H9 (cell line): ENCODE data around the gene SLC22A3. TPM values are rescaled to one million over a fixed set of nuclear protein-coding genes. Genes with fewer than 3 reads are reported as not detected.

ENCODE experiments used
- DNase-seq: peaks from one replicate; pipeline ENCODE4 v3.0.0-alpha.2; 2017
- H2AFZ ChIP-seq: one replicate; pipeline ENCODE4 v1.6.1; 2013; ENCODE audit warnings: mild to moderate bottlenecking, low read length, control low read depth, moderate library complexity
- H2AK5ac ChIP-seq: 2 replicates; pipeline ENCODE4 v1.6.1; 2013; ENCODE audit warnings: low read length, control low read depth, mixed read lengths; ENCODE audit not compliant: insufficient read length
- H2BK120ac ChIP-seq: one replicate; pipeline ENCODE4 v1.6.1; 2013; ENCODE audit warnings: low read depth, mild to moderate bottlenecking, low read length, control low read depth, inconsistent platforms; ENCODE audit not compliant: poor library complexity, severe bottlenecking
- H2BK12ac ChIP-seq: 2 replicates; pipeline ENCODE4 v1.6.1; 2013; ENCODE audit warnings: low read length, control low read depth, mixed read lengths, low read depth; ENCODE audit not compliant: insufficient read length
- H2BK15ac ChIP-seq: 2 replicates; pipeline ENCODE4 v1.6.1; 2013; ENCODE audit warnings: low read depth, low read length, control low read depth
- H2BK20ac ChIP-seq: one replicate; pipeline ENCODE4 v1.6.1; 2013; ENCODE audit warnings: low read depth, mild to moderate bottlenecking, low read length, control low read depth, inconsistent platforms; ENCODE audit not compliant: poor library complexity, severe bottlenecking
- H2BK5ac ChIP-seq: 2 replicates; pipeline ENCODE4 v1.6.1; 2013; ENCODE audit warnings: low read length, control low read depth, mixed read lengths; ENCODE audit not compliant: insufficient read length
- H3K14ac ChIP-seq: 2 replicates; pipeline ENCODE4 v1.6.1; 2013; ENCODE audit warnings: low read length, control low read depth; ENCODE audit not compliant: insufficient read depth
- H3K18ac ChIP-seq: 2 replicates; pipeline ENCODE4 v1.6.1; 2013; ENCODE audit warnings: low read depth, mild to moderate bottlenecking, mixed read lengths, low read length, control low read depth; ENCODE audit not compliant: insufficient read length
- H3K23ac ChIP-seq: 2 replicates; pipeline ENCODE4 v1.6.1; 2013; ENCODE audit warnings: low read length, control low read depth, mixed read lengths, low read depth; ENCODE audit not compliant: insufficient read length
- H3K23me2 ChIP-seq: 2 replicates; pipeline ENCODE4 v1.6.1; 2013; ENCODE audit warnings: low read depth, mild to moderate bottlenecking, mixed read lengths, low read length, control low read depth; ENCODE audit not compliant: insufficient read length, poor library complexity, severe bottlenecking
- H3K27ac ChIP-seq: 2 replicates; pipeline ENCODE4 v1.5.1; 2013; ENCODE audit warnings: low read length, control low read depth, mixed read lengths, low read depth; ENCODE audit not compliant: insufficient read length
- H3K27me3 ChIP-seq: 2 replicates; pipeline ENCODE4 v1.6.1; 2013; ENCODE audit warnings: low read length, control low read depth, inconsistent platforms; ENCODE audit not compliant: insufficient read depth
- H3K4ac ChIP-seq: 2 replicates; pipeline ENCODE4 v1.6.1; 2013; ENCODE audit warnings: low read depth, mild to moderate bottlenecking, control low read depth, inconsistent platforms, low read length, moderate library complexity
- H3K4me1 ChIP-seq: 2 replicates; pipeline ENCODE4 v1.6.1; 2013; ENCODE audit warnings: low read length, control low read depth, inconsistent platforms; ENCODE audit not compliant: insufficient read depth
- H3K4me2 ChIP-seq: 2 replicates; pipeline ENCODE4 v1.6.1; 2013; ENCODE audit warnings: low read length, control low read depth, mixed read lengths; ENCODE audit not compliant: insufficient read length, insufficient read depth
- H3K56ac ChIP-seq: 2 replicates; pipeline ENCODE4 v1.6.1; 2013; ENCODE audit warnings: low read depth, mild to moderate bottlenecking, mixed read lengths, low read length, control low read depth; ENCODE audit not compliant: insufficient read length
- H3K79me1 ChIP-seq: 2 replicates; pipeline ENCODE4 v1.6.1; 2013; ENCODE audit warnings: low read depth, mild to moderate bottlenecking, moderate library complexity, low read length, control low read depth, inconsistent platforms; ENCODE audit not compliant: insufficient read depth, poor library complexity, severe bottlenecking
- H3K79me2 ChIP-seq: 2 replicates; pipeline ENCODE4 v1.6.1; 2013; ENCODE audit warnings: low read length, control low read depth, inconsistent platforms; ENCODE audit not compliant: insufficient read depth
- H3K9ac ChIP-seq: 2 replicates; pipeline ENCODE4 v1.6.1; 2013; ENCODE audit warnings: low read length, control low read depth, mixed read lengths; ENCODE audit not compliant: insufficient read length; ENCODE audit errors: extremely low read depth
- H3K9me3 ChIP-seq: one replicate; pipeline ENCODE4 v1.6.1; 2013; ENCODE audit warnings: low read depth, low read length, inconsistent platforms; ENCODE audit not compliant: control insufficient read depth
- H3T11ph ChIP-seq: one replicate; pipeline ENCODE4 v1.6.1; 2013; ENCODE audit warnings: mild to moderate bottlenecking, low read length, control low read depth, inconsistent platforms
- H4K20me1 ChIP-seq: one replicate; pipeline ENCODE4 v1.6.1; 2013; ENCODE audit not compliant: control insufficient read depth, insufficient read length, insufficient read depth
- H4K5ac ChIP-seq: 2 replicates; pipeline ENCODE4 v1.6.1; 2013; ENCODE audit warnings: low read depth, mild to moderate bottlenecking, mixed read lengths, low read length, control low read depth; ENCODE audit not compliant: insufficient read length
- H4K8ac ChIP-seq: replicated peaks from 2 replicates; pipeline ENCODE4 v1.6.1; 2013; ENCODE audit warnings: low read length, control low read depth, mixed read lengths, low read depth; ENCODE audit not compliant: insufficient read length
- H4K91ac ChIP-seq: 2 replicates; pipeline ENCODE4 v1.6.1; 2013; ENCODE audit warnings: low read depth, mild to moderate bottlenecking, moderate library complexity, mixed read lengths, low read length, control low read depth; ENCODE audit not compliant: insufficient read length
- H3K27ac Mint-ChIP-seq, 3 experiments: 2 replicates in 2 of 3; 3 replicates in 1 of 3; pipeline ENCODE4 v1.8.0; 2020 to 2021; ENCODE audit warnings: mixed read lengths in 3 of 3, mild to moderate bottlenecking in 1 of 3, moderate library complexity in 1 of 3
- H3K27me3 Mint-ChIP-seq: 2 replicates; pipeline ENCODE4 v1.8.0; 2021; ENCODE audit warnings: low read depth, mild to moderate bottlenecking, moderate library complexity, mixed read lengths
- H3K36me3 Mint-ChIP-seq, 3 experiments: 2 replicates in 2 of 3; 3 replicates in 1 of 3; pipeline ENCODE4 v1.8.0; 2020 to 2021; ENCODE audit warnings: low read depth in 3 of 3, mixed read lengths in 3 of 3; ENCODE audit not compliant: insufficient read depth in 1 of 3
- H3K4me1 Mint-ChIP-seq, 2 experiments: 2 replicates each; pipeline ENCODE4 v1.8.0; 2020; ENCODE audit warnings: mixed read lengths in 2 of 2
- H3K4me3 Mint-ChIP-seq, 2 experiments: 2 replicates in 1 of 2; 3 replicates in 1 of 2; pipeline ENCODE4 v1.8.0; 2020 to 2021; ENCODE audit warnings: mild to moderate bottlenecking in 2 of 2, mixed read lengths in 2 of 2, moderate library complexity in 1 of 2
- H3K9me3 Mint-ChIP-seq, 2 experiments: 2 replicates in 1 of 2; 3 replicates in 1 of 2; pipeline ENCODE4 v1.8.0; 2020; ENCODE audit warnings: mild to moderate bottlenecking in 2 of 2, mixed read lengths in 2 of 2, moderate library complexity in 1 of 2
- CTCF ChIP-seq: fragments of 200-600 bp; sonication (generic); conservative IDR thresholded peaks from 3 replicates; pipeline ENCODE4 v1.8.0; 2021; ENCODE audit warnings: antibody characterized with exemption, mild to moderate bottlenecking
- WGBS: extraction: QIAGEN DNeasy Blood & Tissue Kit; methylation state at CpG from one replicate; pipeline ENCODE4 v1.1.7; 2013; ENCODE audit warnings: missing lambda C conversion rate, low lambda C conversion rate, mixed read lengths; ENCODE audit not compliant: insufficient read length; ENCODE audit errors: extremely low coverage; 5-methylcytosine and 5-hydroxymethylcytosine counted together
- total RNA-seq: library from RNA; stranded (reverse); gene quantifications from 2 replicates; pipeline ENCODE4 v1.2.1, GENCODE V29; 2021

The SLC22A3 gene
- total RNA-seq, 1 experiment from 2014 or later = 2.7 TPM

- no peaks in the 10 kb centered on the region for H3K27me3 ChIP-seq
- no peak overlapping the region for H4K5ac ChIP-seq
- H3K79me2 ChIP-seq = no peaks in the 10 kb centered on the region
- no peak overlapping the region for H2BK20ac ChIP-seq
- H3K4me1 ChIP-seq = no peaks in the 10 kb centered on the region
- no peak overlapping the region for H2BK120ac ChIP-seq
- no peak overlapping the region for H2BK5ac ChIP-seq
- TF ChIP-seq CTCF = no peak
- H3K27ac ChIP-seq = no peak overlapping the region
- H4K8ac ChIP-seq = no peak overlapping the region
- H3K14ac ChIP-seq = no peak overlapping the region
- Mint-ChIP-seq H3K4me3 (no peak overlapping the region), H3K4me1 (no peaks in the 10 kb centered on the region), H3K27ac (no peak overlapping the region), H3K9me3 (peaks cover 4 to 9% of the 10 kb centered on the region in 2 experiments; a peak in 4 of 5 replicates), H3K27me3 (no peaks in the 10 kb centered on the region), H3K36me3 (peaks cover 0 to 5% (median 3%) of the 10 kb centered on the region in 3 experiments; a peak in 4 of 7 replicates)
- no peaks in the 10 kb centered on the region for H3K9me3 ChIP-seq
- H2AK5ac ChIP-seq = no peak overlapping the region
- no peak overlapping the region for H2AFZ ChIP-seq
- H3K4ac ChIP-seq = no peak overlapping the region
- H2BK15ac ChIP-seq = no peak overlapping the region
- no peaks in the 10 kb centered on the region for H3K23me2 ChIP-seq
- H3T11ph ChIP-seq = no peak overlapping the region
- no peak for DNase-seq
- no peaks in the 10 kb centered on the region for H3K79me1 ChIP-seq
- H4K20me1 ChIP-seq = no peaks in the 10 kb centered on the region
- no peak overlapping the region for H3K9ac ChIP-seq
- H3K23ac ChIP-seq = no peak overlapping the region
- no CpG with 5 or more reads among the region's 1 CpG for WGBS
- no peak overlapping the region for H3K56ac ChIP-seq
- H2BK12ac ChIP-seq = no peak overlapping the region
- H3K18ac ChIP-seq = no peak overlapping the region
- H3K4me2 ChIP-seq = no peak overlapping the region
- H4K91ac ChIP-seq = no peak overlapping the region
Measured at GRCh38 chr6:160319246-160319645, 28.9 kb upstream of the SLC22A3 start.
